NCI-H128 (cell line): ENCODE measurements around the gene VWA7.

Experiments
- DNase-seq: peaks from one replicate; lab custom pipeline; 2025; ENCODE audit not compliant: unreplicated experiment; lab: John Stamatoyannopoulos, UW

Gene VWA7

DNA sequence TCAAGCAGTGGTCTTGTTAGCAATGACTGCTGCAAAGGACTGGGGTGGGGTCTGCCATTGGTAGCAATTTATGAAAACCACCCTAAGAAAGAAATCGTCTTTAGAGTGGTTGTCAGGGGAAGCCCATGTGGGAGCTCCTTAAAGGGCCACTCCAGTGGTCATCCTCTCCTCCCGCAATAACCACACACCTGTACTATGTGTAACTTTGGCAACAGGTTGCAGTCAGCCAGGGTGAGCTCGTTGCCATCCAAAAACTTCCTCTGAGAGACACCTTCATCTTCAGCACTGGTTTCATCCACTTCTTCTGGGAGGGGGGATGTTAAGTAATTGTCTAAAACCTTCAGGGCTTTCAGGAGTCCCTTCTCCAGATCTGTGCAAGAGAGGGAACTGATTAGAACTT is 45.1 kb downstream of the VWA7 start:
- no peak for DNase-seq

DNA sequence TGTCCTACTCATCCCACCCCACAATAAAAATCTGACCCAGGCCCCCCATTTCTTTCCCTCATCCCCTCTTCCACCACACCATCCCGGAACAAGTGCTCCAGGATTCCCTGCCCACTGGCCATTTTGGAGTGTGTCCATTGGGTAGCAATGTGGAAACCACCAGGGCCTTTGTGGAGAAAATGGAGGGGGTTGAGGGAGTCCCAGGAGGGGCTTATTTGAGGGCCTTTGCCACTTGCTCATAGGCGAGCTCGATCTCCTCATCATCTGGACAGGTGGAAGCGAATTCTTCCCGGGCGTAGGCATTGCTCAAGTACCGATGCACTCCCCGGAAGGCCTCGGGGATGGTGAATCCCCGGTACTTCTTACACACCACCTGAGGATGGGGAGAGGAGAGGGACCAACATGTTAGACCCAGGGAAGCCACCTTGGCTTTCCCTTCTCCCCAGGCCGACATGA is 46.5 kb downstream of the VWA7 start:
- DNase-seq: no peak

DNA sequence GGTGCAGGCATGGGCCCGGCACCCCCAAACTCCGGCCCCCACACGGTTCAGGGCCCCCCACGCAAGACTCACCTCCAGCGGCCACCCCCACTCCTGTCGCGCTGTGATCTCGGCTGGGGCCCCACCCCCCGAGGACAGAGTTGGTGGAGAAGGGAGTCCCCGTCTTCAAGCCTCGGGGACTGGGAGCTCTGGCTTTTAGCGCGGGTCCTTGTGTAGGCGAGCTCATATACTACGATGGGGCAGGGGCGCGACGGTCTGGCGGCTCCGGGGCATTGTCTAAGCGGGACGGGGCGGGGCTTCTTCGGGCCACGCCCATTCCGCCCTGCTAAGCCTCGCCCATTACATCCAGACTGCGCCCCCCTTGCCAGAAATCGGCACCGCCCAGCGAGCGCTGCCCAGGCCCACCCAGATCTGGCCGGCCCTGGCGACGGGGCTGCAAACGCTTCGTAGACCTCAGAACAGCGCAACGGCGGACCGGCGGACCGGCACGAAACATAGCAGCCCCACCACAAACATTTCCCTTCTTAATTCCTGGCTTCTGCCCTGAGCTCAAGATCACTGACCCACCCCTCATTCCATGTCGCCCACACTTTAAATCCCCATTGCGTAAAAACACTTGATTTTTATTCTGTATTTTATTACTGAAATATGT is 47.0 kb downstream of the VWA7 start:
- no peak for DNase-seq

DNA sequence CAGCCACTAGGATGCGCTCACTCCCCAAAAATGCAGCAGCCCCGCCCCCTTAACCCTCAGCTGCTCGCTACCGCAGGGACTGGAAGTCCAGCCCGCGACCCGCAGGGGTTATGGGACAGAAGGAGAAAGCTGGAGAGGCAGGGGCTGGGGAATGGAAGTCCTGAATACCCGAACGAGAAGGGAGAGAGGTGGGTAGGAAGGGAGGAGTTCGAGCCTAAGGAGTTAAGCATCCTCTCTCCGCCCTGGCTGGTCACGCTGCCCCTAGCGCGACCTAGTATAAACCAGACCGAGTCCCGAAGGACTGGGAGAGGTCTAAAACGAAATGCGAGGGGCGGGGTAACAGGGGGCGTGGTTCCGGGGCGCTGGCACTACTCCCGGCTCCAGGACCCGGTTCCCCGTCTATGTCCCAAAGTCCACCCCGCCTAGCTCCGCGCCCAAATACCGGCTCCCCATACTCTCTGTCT is 47.6 kb downstream of the VWA7 start:
- peak; percentile 47 for DNase-seq

DNA sequence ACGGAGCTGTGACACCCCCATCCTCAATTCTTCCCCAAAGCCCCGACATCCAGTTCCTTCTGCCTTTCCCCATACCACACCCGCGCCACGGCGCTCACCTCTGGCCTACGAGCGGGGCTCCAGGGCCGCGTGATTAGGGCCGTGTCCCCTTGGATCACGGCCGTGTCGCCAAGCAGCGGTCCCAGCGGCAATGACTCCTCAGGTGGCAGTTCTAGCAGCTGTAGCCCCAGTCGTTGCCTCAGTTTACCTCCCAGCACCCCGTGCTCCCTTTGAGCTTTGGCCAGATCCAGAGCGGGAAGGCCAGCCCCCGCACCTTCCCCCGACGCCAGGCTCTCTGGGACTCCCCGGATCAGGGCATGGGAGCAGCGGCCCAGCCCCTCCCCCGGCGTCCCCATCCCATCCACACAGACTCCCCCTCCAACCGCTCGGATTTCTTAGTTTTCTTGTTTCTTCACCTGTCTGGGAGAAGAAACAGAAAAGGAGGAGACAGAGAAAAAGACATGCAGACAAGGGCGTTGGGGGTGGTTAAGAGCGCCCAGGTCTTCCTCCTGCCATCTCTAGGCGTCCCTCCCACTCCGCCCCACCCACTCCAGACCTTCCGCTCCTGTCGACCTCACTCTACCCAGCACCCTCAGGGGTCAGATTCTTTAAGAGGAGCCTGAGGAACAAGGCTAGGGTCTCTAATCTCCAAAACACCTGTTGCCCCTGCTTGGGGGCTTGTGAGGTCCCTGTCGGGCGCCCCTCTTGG is 48.2 kb downstream of the VWA7 start, which contains the start of gene DDAH2:
TSS of gene DDAH2 (minus strand) at position 533 of the 748 bp plus-strand sequence. CDS start at position 395, 138 bp downstream.
- DNase-seq: no peak

DNA sequence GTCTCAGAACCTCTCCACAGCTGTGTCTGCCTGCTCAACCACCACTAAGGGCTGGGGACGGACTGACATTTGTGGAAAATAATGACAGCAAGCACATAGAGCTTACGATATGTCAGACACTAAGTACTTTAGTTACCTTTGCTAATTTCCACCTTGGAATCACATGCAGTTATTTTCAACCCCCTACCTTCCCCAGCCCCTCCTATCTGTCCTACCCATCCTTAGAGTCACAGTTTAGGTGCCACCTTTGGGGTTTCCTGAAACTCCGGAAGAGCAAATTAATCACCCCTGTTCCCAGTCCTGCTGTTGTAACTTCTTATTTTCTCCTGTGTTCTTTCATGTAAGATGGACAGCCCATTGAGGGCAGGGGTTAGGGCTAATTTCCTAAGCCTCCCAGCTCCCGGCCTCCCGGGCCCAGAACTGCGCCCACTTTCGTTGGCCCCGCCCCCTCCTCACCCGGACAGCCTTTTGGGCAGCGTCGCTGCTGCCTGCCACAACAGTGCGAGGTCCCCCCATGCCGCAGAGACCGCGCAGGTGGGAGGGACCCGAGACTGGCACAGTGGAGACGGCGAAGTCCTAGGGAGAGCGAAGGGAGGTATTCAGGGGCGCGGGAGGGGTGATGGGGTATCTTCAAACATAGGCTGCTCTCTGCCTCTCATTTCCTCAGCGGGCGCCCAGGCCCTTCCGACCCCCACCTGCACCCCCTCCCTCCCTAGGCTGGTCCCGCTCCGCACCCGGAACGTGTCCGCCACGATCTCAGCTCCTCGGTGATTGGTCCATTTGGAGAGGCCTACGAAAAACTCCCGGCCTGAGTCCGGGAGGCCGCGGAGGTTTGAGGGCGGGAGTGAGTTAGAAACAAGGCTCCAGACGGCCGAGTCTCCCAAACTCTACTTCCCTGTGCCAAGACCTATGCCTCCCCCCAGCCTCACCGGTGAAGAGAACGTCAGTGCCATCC is 49.1 kb downstream of the VWA7 start:
- DNase-seq: no peak

DNA sequence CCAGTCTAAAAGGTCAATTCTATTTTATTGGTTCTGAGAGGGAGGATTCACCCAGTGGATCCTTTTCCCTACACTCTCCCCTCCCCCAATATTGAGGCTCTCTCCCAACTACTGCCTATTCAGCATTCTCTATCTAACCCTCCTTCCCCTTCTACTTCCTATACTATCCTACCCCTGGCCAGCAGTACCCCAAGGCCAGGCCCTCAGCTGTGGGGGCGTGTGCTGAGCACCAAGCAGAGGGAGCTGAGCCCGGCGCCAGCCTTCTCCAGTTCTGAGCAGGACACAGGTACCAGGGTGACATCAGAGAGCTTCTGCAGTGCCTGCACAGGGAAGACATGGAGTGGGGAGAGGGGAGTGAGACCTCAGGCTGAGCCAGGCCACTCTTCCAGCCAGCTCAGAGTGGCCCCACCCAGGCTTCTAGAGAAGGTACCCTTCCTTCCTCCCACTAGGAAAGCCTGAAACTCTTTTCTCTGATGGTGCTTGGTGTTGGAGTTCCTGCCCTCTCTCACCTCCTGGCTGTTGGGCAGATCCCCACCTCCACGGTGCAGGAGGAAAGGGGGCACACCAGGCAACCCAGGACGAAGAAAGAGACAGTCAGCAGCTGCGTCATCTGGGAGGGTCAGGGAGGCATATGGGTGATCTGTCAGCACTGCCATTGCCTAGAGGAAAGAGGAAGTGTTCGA is 50.0 kb downstream of the VWA7 start:
- no peak for DNase-seq

DNA sequence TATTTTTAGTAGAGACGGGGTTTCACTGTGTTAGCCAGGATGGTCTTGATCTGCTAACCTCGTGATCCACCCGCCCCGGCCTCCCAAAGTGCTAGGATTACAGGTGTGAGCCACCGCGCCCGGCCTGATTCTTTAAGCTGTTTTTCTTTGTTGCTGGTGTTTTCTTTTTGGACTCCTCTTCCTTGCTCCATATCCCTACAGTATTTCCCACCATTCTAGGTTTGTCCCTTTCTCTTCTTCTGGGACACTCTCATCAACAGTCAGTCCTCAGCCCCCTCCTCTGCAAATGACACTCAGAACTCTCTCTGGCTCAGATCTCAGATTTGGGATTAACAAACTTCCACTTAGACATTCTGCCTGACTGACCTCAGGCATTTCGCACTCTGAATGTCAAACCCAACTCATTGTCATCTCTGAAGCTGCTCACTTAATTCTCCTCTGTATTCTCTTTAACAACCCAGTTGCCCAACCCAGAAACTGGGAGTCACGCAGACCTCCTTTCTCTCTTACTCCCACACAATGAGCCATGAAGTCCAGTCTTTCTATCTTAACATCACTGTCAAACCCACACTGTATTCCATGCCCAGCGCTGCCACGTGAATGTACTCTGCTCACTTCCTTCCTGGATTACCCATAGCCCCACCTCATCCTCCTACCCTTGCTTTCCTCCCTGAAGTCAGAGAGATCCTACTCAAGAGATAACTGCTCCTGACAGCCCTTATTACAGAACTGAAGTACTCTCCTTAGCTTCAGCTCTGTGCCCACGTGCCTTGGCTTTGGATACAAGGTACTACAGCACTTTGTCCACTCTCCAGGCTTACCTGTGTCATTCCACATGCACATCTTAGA is 51.4 kb downstream of the VWA7 start:
- no peak for DNase-seq

DNA sequence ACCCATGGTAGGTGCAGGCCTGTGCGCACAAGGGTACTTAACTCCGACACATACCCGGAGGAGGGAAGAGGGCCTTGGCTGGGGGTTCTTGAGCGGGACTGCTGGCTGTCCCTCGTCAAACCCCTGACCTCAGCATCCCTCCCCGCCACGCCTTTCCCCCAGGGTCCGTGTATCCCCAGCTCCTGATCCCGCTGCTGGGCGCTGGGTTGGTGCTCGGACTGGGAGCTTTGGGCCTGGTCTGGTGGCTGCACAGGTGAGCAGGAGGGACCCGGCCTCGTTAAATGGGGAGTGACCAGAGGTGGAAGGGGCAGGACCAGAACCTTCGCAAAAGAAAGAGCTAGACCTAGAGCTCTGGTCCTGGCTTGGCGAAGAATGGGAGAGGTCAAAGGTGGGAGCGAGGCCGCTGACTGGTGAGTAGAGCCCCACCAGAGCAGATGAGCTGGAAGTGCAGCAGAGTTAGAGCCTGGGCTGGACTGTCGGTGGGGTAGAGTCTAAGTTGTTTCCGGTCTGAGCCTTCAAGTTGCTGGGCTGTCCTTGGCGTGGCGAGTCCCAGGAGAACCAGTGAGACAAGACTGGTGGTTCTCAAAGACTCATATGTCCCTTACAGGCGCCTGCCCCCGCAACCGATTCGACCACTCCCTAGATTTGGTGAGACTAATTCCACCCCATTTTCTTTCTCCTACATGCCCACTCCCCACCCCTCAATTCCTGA is 53.0 kb downstream of the VWA7 start:
- no peak for DNase-seq

DNA sequence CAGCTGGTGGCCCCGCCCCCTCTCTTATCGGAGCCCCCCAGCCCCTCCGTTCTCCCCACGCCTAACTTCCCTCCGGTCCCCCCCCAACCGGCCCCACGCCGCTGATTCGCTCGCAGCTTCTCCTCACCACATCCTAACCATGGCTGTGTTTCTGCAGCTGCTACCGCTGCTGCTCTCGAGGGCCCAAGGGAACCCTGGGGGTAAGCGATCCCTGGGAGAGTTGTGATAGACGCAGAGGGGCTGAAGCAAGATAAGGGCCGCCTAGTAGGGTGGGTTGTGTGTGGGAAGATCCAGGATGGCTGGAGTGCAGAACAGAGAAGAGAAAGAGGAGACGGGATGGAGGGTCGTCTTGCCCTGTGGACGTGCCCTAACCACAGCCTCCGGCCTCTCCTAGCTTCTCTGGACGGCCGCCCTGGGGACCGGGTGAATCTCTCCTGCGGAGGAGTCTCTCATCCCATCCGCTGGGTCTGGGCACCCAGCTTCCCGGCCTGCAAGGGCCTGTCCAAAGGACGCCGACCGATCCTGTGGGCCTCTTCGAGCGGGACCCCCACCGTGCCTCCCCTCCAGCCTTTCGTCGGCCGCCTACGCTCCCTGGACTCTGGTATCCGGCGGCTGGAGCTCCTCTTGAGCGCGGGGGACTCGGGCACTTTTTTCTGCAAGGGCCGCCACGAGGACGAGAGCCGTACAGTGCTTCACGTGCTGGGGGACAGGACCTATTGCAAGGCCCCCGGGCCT is 53.7 kb downstream of the VWA7 start, which contains the start of gene MPIG6B:
TSS of gene MPIG6B (plus strand) at position 129 of the 735 bp plus-strand sequence. CDS start at position 140, 11 bp downstream.
- no peak for DNase-seq

DNA sequence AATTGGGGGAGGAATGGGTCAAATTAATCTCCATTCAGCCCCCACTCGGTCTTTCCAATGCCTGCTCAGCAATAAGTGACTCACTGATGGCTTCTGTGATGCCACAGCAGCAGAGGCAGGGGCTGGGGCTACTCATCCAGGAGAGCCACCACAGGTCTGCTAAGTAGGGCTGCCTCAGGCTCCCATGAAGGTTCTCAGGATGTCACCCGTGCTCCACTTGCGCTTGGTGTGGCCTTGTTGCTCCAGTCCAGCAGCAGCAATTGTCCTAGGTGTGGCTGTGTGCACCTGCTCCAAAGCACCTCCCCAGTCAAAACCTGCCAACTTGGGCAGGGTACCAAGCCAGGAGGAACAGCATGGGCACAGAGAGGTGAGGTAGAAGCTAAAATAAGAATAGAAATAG is 55.0 kb downstream of the VWA7 start:
- DNase-seq: no peak

DNA sequence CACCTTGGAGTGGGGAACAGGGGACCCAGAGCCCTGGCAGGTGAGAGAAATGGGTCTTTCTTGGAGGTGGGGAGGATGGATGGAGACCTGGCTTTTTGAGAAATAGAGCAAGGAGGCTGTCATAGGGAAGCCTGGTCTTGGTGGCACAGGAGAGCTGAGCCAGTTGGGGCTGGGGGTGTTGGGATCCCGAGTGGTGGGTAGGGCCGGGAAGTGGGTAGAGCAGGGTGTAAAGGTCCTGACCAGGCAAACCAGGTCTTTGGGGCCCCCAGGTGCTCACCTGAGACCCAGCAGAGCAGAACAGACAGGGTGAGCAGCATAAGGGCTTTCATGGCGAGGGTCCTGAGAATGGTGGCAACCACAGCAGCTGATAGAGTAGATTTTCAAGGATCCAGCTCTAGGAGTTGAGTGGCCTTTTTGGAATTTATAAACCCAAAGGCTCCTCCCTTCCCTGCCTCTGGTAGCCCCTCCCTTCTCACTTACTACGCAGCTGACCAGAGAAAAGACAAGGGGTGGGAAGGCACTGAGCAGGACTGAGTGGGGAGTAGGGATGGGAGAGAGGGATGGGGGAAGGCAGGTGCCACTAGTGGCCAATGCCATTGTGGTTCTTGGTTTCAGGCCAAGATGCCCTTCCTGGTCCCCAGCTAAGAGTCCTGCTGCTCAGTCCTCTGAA is 55.6 kb downstream of the VWA7 start, which contains the start of gene LY6G6C:
TSS of gene LY6G6C (minus strand) at position 396 of the 670 bp plus-strand sequence. CDS start at position 329, 67 bp downstream.
- no peak for DNase-seq

DNA sequence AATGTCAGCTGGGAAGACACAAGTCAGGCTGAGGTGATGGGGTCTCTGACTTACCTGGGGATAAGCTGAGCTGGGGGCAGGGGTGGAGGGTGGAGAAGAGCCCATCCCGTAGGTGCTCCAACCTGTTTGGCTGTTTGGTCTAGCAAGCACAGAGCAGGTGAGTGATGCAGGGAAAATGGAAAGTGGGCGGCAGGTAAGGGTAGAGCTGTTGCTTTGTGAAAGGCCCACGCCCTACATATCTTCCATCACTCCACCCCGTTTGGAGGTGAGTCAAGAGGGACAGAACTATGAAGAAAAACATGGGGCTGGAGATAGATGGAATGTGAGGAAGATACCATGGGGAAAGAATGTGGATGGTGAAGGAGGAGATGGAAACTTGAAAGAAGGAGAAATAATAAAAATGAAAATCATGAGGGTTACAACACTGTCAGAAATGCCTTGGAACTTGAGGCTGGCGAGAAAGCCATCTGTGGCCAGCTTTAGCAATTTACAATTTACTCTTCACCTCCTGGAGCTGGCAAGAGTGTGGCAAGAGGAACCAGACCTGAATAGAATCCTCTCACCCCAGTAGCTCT is 56.8 kb downstream of the VWA7 start:
- DNase-seq: no peak

DNA sequence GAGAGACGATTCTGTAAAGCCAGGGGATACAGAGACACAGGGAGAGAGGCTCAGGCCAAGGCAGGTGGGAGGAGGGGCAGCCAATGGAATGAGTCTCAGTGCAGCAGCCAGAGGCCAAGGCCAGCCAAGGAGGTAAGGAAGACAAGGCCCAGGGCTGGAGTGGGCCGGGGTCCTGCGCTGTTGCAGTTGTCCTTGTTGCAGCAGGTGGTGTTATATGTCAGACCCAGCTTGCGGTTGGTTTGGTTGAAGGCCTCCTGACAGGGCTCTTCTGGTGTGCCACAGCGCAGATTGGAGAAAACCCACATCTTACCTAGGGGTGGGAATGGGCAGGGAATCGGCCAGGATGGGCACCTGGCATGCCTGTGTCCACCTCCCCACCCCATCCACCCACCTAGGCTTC is 58.1 kb downstream of the VWA7 start:
- no peak for DNase-seq

DNA sequence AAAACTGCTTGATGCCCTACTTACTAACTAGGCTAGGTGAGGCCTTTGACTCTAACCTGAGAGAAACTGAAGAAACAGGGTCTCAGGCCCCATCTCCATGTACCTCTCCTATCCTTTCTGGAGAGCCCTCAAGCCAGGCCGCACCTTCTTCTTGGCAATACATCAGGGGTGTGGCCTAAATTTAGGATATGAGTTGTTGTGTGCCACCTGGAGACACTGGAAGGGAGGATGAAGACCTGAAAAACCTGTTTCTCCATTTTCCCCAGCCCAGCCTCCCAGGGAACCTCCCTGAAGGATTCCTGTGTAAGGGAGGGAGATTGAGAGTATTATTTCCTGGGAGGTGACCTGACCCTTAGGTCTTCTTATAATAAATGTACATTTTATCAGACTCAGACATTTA is 58.9 kb downstream of the VWA7 start:
- no peak for DNase-seq

DNA sequence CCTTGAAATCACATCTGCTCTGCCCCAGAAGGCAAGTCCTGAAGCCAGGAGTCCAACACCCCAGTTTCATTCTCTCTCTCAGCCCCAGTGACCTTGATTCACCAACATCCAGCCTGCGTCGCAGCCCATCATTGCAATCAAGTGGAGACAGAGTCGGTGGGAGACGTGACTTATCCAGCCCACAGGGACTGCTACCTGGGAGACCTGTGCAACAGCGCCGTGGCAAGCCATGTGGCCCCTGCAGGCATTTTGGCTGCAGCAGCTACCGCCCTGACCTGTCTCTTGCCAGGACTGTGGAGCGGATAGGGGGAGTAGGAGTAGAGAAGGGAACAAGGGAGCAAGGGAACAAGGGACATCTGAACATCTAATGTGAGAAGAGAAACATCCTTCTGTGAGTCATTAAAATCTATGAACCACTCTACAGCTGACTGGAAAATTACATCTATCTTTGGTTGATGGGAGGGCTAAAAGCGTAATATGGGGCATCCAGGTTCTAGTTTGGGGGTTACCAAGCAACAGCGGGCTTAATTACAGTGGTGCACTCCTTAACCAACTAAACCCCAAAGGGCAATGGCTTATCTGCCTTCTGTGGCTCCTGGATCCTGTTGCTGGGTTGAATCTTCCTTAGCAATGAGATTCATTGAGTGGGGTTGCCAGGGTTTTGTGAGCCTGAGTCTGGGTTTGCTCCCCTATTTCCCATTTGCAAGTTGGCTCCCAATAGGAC is 59.5 kb downstream of the VWA7 start:
- no peak for DNase-seq
